Retina (tissue), 1 donor: ENCODE results near the gene OR5AN1.
"Not testable (repeated sequence)": the region's sequence is repeated elsewhere in the genome, so short reads cannot be mapped to it uniquely, and the experiment has no call there.

Experiments used
- DNase-seq: peaks from one replicate; pipeline ENCODE4 v3.0.0-alpha.2; 2016

The OR5AN1 gene, protein sequence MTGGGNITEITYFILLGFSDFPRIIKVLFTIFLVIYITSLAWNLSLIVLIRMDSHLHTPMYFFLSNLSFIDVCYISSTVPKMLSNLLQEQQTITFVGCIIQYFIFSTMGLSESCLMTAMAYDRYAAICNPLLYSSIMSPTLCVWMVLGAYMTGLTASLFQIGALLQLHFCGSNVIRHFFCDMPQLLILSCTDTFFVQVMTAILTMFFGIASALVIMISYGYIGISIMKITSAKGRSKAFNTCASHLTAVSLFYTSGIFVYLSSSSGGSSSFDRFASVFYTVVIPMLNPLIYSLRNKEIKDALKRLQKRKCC

DNA sequence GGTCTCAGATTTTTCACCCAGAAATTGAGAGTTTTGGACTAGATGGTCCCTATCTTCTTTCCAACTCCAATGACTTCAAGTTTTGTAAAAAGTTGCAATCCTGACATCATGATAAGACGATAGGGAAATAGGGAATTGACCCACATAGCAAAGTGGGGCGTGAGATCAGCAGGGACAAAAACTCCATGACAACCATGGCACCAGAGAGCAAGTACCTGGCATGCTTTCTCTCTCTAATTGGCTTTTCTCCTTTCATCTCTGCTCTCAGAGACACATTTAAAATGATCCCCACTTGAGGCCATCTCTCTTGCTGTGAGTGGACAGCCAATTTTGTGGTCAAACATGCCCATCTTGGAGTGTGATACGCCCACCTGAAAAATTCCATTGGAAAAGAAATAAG is at the start of gene OR5AN1:
OR5AN1 (plus strand) TSS at position 301 of the 400 bp plus-strand sequence. CDS start 5,564 bp downstream, outside the sequence.
- no peak for DNase-seq

DNA sequence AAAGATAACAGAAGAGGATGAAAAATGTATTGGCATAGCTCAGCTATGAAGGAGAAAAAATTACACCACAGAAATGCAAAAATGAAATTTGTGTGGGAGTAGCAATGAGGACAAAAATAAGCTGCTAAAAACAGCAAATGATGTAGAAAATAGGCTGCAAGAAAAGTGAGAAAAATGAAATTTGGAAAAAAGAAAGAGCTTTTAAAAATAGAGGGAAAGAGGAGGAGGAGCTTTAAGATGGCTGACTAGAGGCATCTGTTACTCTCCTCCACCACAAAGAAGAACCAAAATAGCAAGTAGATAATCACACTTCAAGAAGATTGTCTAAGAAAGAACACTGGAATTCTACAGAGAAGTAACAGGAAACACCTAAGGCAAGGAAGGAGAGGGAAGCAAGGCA is 23.7 kb upstream of the OR5AN1 start:
- DNase-seq: no peak

DNA sequence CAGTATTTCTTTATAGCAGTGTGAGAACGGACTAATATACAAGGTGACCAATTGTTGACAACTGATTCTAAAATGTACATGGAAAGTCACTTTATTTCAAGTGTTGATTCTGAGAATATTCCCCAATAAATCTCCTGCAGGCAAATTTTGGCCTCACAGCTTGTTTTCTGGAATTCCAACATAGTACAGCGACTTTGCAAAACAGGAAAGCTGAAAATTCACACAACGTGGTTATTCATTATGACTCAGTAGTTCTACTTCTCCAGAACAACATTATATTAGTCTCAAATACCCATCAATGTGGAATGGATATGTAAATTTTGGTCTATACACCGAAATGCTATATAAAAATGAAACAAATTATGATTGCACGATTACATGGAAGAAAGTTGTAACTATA is 22.5 kb upstream of the OR5AN1 start:
- no peak for DNase-seq

DNA sequence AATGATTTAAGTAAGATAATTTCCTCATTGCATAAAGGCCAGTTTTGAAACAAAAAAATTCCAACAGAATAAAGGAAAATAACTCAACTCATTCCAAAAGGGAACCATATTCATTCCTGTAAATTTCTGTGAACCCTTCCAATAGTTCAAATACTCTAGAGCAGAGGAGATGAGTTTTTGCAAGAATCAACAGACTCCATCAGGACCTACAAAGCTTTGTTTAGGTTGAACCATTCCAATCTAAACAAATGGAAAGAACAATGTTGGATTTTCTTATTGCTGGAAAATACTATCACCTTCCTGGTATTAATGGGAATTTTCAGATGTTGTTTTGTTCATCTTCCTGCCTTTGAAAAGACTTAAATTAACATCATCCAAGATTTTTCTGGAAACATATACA is 21.8 kb upstream of the OR5AN1 start:
- DNase-seq: no peak

DNA sequence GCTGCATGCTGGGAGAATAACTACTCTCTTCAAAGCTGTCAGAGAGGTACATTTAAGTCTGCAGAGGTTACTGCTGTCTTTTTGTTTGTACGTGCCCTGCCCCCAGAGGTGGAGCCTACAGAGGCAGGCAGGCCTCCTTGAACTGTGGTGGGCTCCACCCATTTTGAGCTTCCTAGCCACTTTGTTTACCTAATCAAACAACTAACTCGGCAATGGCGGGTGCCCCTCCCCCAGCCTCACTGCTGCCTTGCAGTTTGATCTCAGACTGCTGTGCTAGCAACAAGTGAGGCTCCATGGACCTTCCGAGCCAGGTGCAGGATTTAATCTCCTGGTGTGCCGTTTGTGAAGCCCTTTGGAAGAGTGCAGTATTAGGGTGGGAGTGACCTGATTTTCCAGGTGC is 9.0 kb upstream of the OR5AN1 start:
- DNase-seq: not testable (repeated sequence)

DNA sequence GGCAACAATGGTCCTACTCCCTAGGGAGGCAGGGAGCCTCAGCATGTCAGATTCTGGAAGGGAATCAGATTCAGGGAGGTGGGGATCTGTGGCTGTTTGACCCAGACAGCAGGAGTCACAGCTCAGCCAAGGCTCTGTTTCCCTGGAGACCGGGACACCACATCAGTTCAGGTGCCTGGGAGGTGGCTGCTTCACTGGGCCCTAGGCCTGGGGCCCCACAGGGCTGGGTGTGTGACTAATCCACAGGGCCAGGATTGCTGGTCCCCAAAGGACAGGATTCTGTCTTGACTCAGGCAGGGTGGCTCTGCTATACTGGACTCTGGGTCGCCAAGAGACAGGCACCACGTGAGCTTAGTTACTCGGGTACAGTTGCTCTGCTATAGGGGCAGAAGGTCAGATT is 3.5 kb upstream of the OR5AN1 start:
- DNase-seq: peak; percentile 2

DNA sequence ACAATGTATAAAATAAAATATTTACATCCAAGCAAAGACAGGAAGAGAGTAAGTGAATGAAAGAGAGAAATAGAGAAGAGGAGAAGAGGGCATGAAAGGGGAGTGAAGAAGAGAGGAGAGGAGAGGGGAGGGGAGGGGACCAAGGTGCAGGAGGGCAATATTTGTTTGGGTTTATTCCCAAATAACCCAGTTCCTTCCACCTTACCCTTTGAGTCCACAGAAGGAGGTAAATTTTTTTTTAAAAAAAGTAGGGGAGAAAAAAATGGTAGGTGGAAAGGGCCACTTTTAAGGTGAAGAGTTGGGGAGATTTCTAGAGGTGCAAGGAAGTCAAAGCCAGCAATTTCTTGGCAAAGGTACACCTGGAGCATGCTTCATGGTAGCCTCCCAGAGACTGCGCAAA is 2.1 kb upstream of the OR5AN1 start:
- DNase-seq: no peak

DNA sequence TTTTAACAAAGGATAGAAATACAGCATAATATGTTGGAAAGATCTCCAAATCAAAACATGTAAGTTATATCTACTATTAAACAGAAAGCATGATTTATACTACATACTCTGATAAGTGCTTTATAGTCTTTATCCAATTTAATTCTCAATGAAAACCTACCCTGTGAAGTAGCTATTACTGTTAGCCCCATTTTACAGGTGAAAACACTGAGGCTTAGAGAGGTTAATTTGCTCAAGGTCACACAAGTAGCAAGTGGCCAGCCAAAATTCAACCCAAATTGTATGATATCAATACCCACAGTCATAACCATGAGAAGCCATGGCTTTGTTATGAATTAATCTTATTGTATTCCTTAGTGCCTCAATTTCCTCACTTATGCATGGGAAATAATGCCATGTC is 675 bp upstream of the OR5AN1 start:
- DNase-seq: no peak

DNA sequence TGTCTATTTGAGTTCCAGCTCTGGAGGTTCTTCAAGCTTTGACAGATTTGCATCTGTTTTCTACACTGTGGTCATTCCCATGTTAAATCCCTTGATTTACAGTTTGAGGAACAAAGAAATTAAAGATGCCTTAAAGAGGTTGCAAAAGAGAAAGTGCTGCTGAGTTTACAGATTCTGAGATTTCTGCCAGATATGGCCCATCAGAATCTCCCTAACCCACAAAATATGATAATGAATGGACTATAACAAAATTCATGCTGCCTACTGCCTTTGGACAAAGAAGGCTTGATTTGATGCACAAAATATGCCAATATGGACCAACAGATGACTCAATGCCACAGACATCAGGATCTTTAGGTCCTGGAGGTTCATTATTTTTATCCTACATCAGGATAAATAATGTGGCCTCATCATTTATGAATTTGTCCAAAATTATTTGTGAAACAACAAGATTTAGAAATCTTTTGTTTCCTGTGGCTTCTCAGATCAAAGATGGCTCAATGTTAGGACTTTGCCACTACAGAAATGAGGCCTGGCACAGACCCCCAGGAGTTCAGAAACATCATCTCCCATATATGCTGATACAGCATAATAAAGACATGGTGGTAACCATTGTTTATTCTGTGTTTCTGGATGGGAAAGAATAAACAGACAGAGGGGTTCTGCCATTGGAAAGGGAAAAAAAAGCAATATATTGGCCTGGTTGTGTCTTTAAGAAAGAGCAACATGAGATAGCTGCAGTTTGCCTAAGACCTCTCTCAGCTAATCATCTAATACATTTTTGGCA is 6.7 kb downstream of the OR5AN1 start:
- DNase-seq: no peak

DNA sequence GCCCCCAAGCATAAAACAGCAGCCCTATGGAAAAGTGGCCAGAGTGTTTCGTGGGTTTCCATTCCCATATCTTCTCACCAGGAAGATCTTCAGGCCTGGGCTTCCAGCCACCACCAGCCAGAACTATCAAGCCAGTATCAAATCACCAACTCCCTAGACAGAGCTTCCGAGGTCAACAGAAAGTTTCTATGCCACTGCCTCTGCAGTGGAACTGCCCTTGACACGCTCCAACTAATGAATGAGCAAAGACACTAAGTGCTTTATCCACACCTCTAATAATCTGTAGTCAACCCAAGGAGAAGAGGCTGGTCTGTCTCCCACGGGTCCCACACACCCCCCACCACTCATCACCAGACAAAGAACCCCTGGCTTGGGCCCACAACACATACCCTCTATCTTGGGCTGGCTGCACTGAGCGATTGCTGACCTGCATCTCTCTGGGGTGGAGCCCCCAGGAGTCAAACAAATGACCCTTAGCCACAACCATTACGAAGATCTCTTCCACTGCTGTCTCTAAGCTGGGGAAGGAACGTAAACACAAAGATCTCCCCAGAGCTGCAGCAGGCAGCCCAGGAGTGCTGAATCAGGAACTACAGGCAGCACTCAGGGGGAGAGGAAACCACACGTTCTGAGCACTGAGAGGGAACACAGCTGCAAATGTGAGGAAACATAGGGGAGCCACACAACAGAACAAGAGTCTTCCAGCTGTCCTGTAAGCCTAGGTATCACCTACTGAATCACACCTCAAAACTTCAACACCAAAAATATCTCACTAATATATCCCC is 9.7 kb downstream of the OR5AN1 start:
- no peak for DNase-seq

DNA sequence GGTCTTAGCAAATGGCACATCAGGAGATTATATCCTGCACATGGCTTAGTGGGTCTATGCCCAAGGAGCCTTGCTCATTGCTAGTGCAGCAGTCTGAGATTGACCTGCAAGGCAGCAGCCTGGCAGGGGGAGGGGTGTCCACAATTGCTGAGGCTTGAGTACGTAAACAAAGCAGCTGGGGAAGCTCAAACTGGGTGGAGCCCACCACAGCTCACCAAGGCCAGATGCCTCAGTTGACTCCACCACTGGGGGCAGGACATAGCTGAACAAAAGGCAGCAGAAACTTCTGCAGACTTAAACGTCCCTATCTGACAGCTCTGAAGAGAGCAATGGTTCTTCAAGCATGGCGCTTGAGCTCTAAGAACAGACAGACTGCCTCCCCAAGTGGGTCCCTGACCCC is 13.6 kb downstream of the OR5AN1 start:
- DNase-seq: not testable (repeated sequence)

DNA sequence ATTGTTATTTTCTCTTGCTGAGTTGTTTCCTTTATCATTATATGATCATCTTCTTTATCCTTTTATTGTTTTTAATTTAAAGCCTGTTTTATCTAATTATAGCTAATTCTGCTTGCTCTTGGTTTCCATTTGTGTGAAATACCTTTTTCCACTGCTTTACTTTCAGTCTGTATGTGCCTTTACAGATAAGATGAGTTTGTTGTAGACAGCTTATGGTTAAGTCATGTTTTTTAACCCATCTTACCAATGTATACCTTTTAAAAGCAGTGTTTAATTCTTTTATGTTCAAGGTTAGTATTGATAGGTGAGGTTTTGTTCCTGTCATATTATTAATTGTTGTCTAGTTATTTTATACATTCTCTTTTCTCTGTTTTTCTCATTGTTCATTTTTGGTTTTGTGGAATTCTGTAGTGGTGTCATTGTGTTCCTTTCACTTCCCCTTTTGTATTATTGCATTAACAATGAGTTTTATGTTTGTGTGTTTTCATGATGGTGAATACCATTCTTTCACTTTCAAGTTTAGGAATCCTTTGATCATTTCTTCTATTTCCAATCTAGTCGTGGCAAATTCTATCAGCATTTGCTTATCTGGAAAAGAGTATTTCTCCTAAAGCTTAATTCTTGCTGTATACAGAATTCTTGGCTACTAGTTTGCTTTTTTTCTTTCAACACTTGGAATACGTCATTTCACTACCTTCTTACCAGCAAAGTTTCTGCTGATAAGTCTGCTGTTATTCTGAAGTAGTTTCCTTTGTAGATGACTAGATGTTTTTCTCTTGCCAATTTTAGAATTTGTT is 21.8 kb downstream of the OR5AN1 start:
- no peak for DNase-seq

DNA sequence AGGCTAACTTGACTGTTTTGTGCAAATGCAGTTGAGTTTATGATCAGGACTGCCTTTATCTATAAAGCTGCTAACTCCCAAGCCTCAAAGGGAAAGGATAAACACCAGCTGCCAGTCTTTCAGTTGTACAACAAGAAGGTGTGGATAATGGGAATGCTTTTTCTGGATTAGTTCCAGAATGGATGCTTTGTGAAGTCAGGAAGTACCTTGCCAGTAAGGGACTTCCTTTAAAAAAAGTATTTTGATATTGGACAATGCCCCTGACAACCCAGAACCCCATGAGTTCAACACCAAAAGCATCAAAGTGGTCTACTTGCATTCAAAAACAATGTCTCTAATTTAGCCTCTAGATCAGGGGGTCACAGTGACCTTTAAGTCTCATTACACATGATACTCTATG is 35.5 kb downstream of the OR5AN1 start:
- no peak for DNase-seq

DNA sequence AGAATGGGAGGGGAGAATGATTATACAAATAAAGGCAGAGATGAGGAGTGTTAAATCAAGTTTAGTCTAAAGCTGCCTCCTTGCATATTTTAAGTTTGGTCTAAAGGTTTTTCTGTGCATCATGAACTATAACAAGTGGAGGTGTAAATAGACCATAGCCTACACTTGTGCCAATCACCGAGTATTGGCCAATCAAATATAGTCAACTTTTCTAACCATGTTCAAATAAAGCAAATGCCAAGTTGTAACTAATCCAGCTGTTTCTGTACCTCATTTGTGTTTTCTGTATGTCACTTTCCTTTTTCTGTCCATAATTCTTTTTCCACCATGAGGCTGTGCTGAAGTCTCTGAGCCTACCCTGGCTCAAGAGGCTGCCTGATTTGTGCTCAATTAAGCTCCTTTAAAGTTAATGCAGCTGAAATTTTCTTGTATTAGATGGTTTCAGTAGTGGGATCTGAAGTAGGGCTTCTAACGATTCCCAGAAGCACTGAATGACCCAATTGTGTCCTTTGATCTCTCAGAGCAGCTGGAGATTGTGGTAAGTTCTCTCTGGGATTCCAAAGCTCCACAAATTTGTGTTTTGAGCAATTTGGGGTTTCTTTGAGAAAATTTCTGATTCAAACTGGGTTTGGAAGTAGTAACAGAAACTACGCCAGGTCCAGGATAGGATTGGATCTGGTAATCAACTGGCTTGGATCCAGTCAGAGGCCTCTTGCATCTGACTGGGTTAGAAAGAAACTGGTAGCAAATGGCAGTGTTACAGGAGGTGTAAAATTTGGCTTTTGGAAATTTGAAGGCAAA is 42.0 kb downstream of the OR5AN1 start:
- DNase-seq: no peak

DNA sequence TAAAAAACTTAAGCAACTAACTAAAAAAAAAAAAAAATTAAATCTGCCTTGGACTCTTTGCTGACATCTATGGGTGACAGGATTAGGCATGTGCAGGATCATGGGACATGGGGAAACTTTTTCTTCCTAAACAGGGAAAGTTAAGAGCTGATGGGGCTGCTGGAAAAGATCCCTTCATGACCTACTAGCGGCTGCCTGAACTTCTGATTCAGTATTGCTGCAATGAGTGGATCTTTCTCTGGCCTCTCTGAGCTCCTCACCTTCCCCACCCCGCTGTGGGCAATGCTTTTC is 42.5 kb downstream of the OR5AN1 start:
- no peak for DNase-seq

DNA sequence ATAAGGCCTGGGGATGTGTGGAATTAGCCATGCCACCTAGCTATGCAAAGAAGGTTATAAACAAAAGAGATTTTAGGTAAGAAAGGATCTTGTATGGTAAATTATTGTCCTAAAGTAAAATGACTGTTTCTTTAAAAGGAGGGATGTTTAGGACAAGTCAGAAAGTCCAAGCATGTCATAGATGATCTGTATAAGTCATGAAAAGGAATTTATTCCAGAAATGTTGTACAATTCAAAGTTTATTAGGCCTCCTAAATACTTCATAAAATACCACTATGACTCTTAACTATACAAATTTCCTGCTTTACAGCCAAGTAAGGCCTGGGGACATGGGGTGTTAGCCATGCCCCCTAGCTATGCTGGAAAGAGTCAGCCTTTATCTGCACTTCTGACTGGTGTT is 44.9 kb downstream of the OR5AN1 start:
- no peak for DNase-seq

DNA sequence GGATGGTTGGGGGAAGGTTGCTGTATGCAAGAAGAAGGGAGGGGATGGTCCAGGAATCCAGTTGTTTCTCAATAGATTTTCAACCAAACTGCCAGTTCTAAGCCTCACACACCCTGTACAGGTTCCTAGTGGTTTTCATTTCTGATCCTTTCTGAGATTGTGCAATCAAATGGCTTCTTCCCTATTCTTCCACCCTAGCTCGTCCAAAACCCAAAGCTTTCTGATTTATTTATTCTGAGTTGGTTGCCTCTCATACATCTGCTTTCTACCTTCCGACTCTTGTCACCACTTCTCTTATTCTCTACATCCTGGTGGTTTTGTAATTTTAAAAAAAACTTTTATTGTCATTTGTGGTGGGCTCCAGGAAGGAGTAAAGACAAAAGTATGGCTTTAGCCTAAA is 55.0 kb downstream of the OR5AN1 start:
- no peak for DNase-seq

DNA sequence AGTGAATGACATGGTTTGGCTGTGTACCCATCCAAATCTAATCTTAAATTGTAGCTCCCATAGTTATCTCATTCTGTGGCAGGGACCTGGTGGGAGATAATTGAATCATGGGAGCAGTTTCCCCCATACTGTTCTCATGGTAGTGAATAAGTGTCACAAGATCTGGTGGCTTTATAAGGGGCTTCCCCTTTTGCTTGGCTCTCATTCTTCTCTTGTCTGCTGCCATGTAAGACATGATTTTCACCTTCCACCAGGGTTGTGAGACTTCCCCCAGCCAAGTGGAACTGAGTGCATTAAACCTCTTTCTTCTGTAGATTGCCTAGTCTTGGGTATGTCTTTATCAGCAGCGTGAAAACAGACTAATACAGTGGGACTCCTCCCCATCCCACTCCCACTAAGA is 56.4 kb downstream of the OR5AN1 start:
- DNase-seq: no peak

DNA sequence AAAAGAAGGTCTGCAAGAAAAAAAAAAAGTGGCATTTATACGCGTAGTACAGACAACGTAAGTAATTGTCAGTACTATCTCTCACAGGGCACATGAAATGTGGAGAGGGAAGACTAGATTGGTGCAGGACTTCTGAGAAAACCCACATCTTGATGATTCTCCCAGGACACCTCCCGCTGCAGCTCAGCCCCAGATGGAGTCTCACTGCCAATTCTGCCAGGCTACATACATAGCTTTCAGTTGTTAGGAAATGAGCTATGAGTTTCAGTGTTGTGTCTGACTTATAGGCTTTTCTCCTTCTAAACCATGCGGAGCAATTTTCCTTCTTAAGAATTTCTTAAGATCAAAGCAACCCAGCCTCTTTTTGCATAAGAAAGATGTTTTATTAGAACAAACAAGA is 57.9 kb downstream of the OR5AN1 start:
- DNase-seq: no peak

DNA sequence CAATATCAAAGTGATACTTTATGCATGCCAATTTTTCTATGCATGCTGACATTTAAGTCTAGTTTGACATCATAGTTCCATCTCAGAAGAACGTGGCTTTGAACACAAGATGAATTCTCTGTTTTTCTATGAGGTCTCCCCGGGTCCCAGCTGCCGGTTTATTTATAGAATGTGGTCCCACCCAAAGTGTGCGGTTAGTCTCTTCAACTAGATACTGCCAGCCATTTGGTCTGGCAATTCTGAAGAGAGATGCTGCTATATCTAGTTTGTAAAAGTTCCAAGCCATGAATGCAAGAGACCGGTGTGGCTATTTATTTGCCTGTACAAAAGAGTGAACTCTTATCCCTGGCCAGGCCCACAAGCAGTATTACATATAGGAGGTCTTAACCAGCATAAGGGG is 58.3 kb downstream of the OR5AN1 start:
- no peak for DNase-seq

DNA sequence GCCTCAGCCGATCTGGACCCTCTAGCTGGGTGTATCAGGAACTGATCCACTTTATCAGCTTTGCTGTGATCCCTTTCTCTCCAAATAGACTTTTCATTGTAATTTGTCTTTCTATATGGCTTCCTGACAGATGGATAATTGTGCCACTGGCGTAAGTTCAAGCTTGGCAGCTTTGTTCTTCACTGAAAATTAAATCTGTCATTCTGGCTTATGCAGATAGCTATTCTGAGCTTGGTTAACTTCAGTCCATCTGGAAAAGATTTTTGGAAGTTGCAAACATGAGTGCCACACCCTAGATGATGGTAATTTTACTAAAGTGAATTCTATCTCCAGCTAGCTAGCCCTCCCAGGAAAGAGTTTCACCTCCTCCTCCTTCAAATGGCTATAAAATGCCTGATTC is 59.5 kb downstream of the OR5AN1 start:
- DNase-seq: no peak
